ENCODE results near the gene GAGE13.

DNA sequence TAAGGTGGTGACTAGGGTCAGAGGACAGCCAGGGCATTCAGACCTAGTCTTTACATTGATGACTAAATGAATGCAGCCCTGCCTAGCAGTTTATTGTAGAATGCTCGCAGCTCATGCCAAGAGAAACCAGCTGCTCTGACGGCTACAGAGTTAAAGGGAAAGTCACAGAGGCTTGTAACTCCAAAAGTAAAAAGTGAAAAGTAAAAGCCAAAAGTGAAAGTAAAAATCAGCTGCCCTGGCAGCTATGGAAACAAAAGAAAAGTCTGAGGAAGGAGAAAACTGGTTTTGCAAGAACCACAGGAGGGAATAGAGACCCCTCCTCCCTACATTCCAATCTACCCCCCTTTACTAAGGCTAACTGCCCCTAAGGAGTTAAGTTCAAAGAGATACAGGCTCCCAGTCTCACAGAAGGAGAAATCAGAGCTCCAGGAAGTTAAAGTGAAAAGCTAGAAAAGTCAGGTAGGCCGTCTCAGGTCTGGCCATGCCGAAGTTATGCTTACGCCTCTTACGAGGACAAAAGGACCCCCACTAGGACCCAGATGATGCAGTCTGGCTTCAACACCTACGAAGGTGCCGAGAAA lies 21.9 kb upstream of the GAGE13 start:
- TF ChIP-seq, protein P1, sequence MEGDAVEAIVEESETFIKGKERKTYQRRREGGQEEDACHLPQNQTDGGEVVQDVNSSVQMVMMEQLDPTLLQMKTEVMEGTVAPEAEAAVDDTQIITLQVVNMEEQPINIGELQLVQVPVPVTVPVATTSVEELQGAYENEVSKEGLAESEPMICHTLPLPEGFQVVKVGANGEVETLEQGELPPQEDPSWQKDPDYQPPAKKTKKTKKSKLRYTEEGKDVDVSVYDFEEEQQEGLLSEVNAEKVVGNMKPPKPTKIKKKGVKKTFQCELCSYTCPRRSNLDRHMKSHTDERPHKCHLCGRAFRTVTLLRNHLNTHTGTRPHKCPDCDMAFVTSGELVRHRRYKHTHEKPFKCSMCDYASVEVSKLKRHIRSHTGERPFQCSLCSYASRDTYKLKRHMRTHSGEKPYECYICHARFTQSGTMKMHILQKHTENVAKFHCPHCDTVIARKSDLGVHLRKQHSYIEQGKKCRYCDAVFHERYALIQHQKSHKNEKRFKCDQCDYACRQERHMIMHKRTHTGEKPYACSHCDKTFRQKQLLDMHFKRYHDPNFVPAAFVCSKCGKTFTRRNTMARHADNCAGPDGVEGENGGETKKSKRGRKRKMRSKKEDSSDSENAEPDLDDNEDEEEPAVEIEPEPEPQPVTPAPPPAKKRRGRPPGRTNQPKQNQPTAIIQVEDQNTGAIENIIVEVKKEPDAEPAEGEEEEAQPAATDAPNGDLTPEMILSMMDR (IDR thresholded peaks at IDR 0.05), result no peak
- TF ChIP-seq POLR2AphosphoS5 (IDR thresholded peaks at IDR 0.05), result no peak
- no peak for TF ChIP-seq EP300 (IDR thresholded peaks at IDR 0.05)
